HepG2 (cell line): ENCODE data around the gene NRDE2. TPM values are rescaled to one million over a fixed set of nuclear protein-coding genes. Genes with fewer than 3 reads are reported as not detected.

Experiments used
- ARID4A ChIP-seq: sonication (generic); formaldehyde crosslinking; IDR thresholded peaks from 2 replicates; pipeline ENCODE4 v1.5.0; 2020; ENCODE audit warnings: mild to moderate bottlenecking, missing genetic modification reagents, borderline replicate concordance
- ATF5 ChIP-seq: sonication (generic); formaldehyde crosslinking; IDR thresholded peaks from 2 replicates; pipeline ENCODE4 v1.4.0; 2020; ENCODE audit warnings: mild to moderate bottlenecking, low read depth, missing genetic modification reagents
- CENPBD1 ChIP-seq: sonication (generic); formaldehyde crosslinking; IDR thresholded peaks from 2 replicates; pipeline ENCODE4 v1.8.0; 2022; ENCODE audit warnings: missing genetic modification reagents, low read depth, mild to moderate bottlenecking, borderline replicate concordance
- EP300 ChIP-seq, 3 experiments: sonication (generic) in 1 of 3; formaldehyde crosslinking in 1 of 3; IDR thresholded peaks; 2 replicates each; pipeline versions ENCODE4 v1.5.1 to v1.6.1; 2011 to 2020; ENCODE audit warnings: low read depth in 2 of 3, low read length in 2 of 3, borderline replicate concordance in 1 of 3, improper control_type of control experiment in 1 of 3, mild to moderate bottlenecking in 1 of 3, missing genetic modification reagents in 1 of 3, moderate library complexity in 1 of 3
- HMGXB4 ChIP-seq, 2 experiments: sonication (generic) in 1 of 2; formaldehyde crosslinking in 1 of 2; IDR thresholded peaks; 2 replicates each; pipeline versions ENCODE4 v1.4.0 to v1.6.1; 2018 to 2020; ENCODE audit warnings: missing genetic modification reagents in 2 of 2, borderline replicate concordance in 1 of 2, low read depth in 1 of 2, mild to moderate bottlenecking in 1 of 2, missing biosample characterization in 1 of 2
- SCMH1 ChIP-seq: sonication (generic); formaldehyde crosslinking; IDR thresholded peaks from 2 replicates; pipeline ENCODE4 v1.9.0; 2021; ENCODE audit warnings: missing genetic modification reagents, mild to moderate bottlenecking, borderline replicate concordance
- SIX4 ChIP-seq: sonication (generic); formaldehyde crosslinking; IDR thresholded peaks from 2 replicates; pipeline ENCODE4 v1.4.0; 2020; ENCODE audit warnings: missing genetic modification reagents
- SP5 ChIP-seq: IDR thresholded peaks from 2 replicates; pipeline ENCODE4 v1.6.1; 2016; ENCODE audit warnings: low read depth, borderline replicate concordance
- TFDP2 ChIP-seq: sonication (generic); formaldehyde crosslinking; IDR thresholded peaks from 2 replicates; pipeline ENCODE4 v1.4.0; 2020; ENCODE audit warnings: missing genetic modification reagents
- XBP1 ChIP-seq: sonication (generic); formaldehyde crosslinking; IDR thresholded peaks from 2 replicates; pipeline ENCODE4 v1.5.0; 2020; ENCODE audit warnings: missing genetic modification reagents
- ZMYM4 ChIP-seq: sonication (generic); formaldehyde crosslinking; IDR thresholded peaks from 2 replicates; pipeline ENCODE4 v1.8.1; 2023; ENCODE audit warnings: mild to moderate bottlenecking, missing genetic modification reagents
- ZNF138 ChIP-seq: sonication (generic); formaldehyde crosslinking; IDR thresholded peaks from 2 replicates; pipeline ENCODE4 v1.5.0; 2020; ENCODE audit warnings: mild to moderate bottlenecking, low read depth, missing genetic modification reagents
- ZNF18 ChIP-seq: sonication (generic); formaldehyde crosslinking; IDR thresholded peaks from 2 replicates; pipeline ENCODE4 v1.8.0; 2022; ENCODE audit warnings: mild to moderate bottlenecking, missing genetic modification reagents; ENCODE audit not compliant: insufficient replicate concordance
- ZNF589 ChIP-seq: sonication (generic); formaldehyde crosslinking; conservative IDR thresholded peaks from 2 replicates; pipeline ENCODE4 v1.8.0; 2022; ENCODE audit warnings: mild to moderate bottlenecking, moderate library complexity, missing genetic modification reagents
- ZNF703 ChIP-seq: sonication (generic); formaldehyde crosslinking; IDR thresholded peaks from 2 replicates; pipeline ENCODE4 v1.5.1; 2020; ENCODE audit warnings: missing genetic modification reagents, mild to moderate bottlenecking, moderate library complexity, borderline replicate concordance
- ZNF768 ChIP-seq: sonication (generic); formaldehyde crosslinking; IDR thresholded peaks from 2 replicates; pipeline ENCODE4 v1.4.0; 2020; ENCODE audit warnings: missing genetic modification reagents
- ZNF784 ChIP-seq: sonication (generic); formaldehyde crosslinking; IDR thresholded peaks from 2 replicates; pipeline ENCODE4 v1.5.1; 2020; ENCODE audit warnings: missing genetic modification reagents, mild to moderate bottlenecking, borderline replicate concordance
- polyA plus RNA-seq, 8 experiments: library from polyadenylated mRNA; depleted of rRNA in 3 of 8; stranded (reverse) in 7 of 8; unstranded in 1 of 8; fragments of >200 nt; fragmentation: Illumina TruSeq in 4 of 8; extraction: Trizol in 4 of 8; gene quantifications; 2 replicates each; pipeline versions ENCODE4 v1.2.1 to v1.2.3, GENCODE V29; 2011 to 2016; ENCODE audit warnings: low read depth in 4 of 8, missing spikeins in 1 of 8, mixed read lengths in 1 of 8; ENCODE audit not compliant: insufficient read depth in 1 of 8
- total RNA-seq, 5 experiments: library from RNA; depleted of rRNA; stranded (reverse); fragments of >200 nt; fragmentation: Illumina TruSeq; extraction: Trizol; gene quantifications; 2 replicates each; pipeline ENCODE4 v1.2.3, GENCODE V29; 2016; ENCODE audit warnings: low read depth in 1 of 5

The NRDE2 gene
- total and polyA plus RNA-seq, 2 of the 13 experiments (the other 11 are each of a cell fraction or from before 2014, with no cell fraction given), result 5.6 to 12.5 TPM

GRCh38 chr14:90305176-90305601, 26.6 kb downstream of the NRDE2 start (continued):
- TF ChIP-seq EP300 (IDR thresholded peaks at IDR 0.05; ENCODE audit: low read depth in 2 of 2, low read length in 2 of 2), result 0 out of 4 replicates have a peak, but pooled peaks of 1 of the 2 experiments have one; percentile 43
- TF ChIP-seq EP300 (CRISPR knock-in tag; IDR thresholded peaks at IDR 0.05; ENCODE audit: borderline replicate concordance), result no peak
- TF ChIP-seq CENPBD1 (CRISPR knock-in tag), result no peak
- TF ChIP-seq ZNF589, result no peak
- no peak for TF ChIP-seq SCMH1
- no peak for TF ChIP-seq TFDP2
- no peak for TF ChIP-seq ATF5 (CRISPR knock-in tag)
- peak; percentile 13; the same call in 1 of the 2 replicates for TF ChIP-seq SIX4 (CRISPR knock-in tag)
- no peak for TF ChIP-seq ZNF703 (CRISPR knock-in tag)
- TF ChIP-seq ZMYM4 (CRISPR knock-in tag), result peak; percentile 44; the same call in 1 of the 2 replicates
- peak; percentile 56; the same call in 1 of the 2 replicates for TF ChIP-seq ARID4A
- no peak for TF ChIP-seq ZNF138
- no peak for TF ChIP-seq SP5 (CRISPR knock-in tag)
- no peak for TF ChIP-seq XBP1
- TF ChIP-seq ZNF18, result no peak
- no peak for TF ChIP-seq ZNF768 (CRISPR knock-in tag)
- no peak for TF ChIP-seq HMGXB4 (CRISPR knock-in tag; IDR thresholded peaks at IDR 0.05; ENCODE audit: borderline replicate concordance in 1 of 2, low read depth in 1 of 2)
- no peak for TF ChIP-seq ZNF784 (CRISPR knock-in tag)
